ENCODE results near the gene KCNG2. TPM values are rescaled to one million over a fixed set of nuclear protein-coding genes. Genes with fewer than 3 reads are reported as not detected.

The KCNG2 gene
- total RNA-seq, 1 experiment from 2014 or later: not detected

DNA sequence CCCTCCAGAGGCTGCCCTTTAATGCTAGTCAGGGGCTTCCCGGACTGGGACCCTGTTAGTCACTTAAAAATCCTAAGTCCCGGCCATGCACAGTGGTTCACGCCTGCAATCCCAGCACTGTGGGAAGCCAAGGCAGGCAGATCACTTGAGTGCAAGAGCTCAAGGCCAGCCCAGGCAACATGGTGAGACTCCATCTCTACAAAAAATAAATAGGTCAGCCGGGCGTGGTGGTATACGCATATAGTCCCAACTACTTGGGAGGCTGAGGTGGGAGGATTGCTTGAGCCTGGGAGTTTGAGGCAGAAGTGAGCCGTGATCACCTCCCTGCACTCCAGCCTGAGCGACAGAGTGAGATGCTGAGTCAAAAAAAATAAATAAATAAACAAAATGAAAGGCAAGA lies 17.2 kb upstream of the KCNG2 start:
- no peak overlapping the region for H3K9ac ChIP-seq (ENCODE audit: low read length)
- DNase-seq (ENCODE audit: low read depth, low spot score): no peak
- no peak for ATAC-seq
- no peaks in the 10 kb centered on the region for H3K4me1 ChIP-seq (ENCODE audit: control insufficient read depth in 1 of 2, insufficient read depth in 2 of 2, low read length in 2 of 2)
- intact Hi-C loops (cut with micrococcal nuclease): no loop called here
- H3K36me3 ChIP-seq (ENCODE audit: control insufficient read depth in 1 of 2, insufficient read depth in 2 of 2, low read length in 2 of 2): no peaks in the 10 kb centered on the region
- no peak for TF ChIP-seq SP1 (IDR thresholded peaks at IDR 0.05; ENCODE audit: low read depth)
- ChIA-PET POLR2A (no interaction called here), RAD21 (ENCODE audit: low non-redundant PET in 1 of 2, low total read pairs in 2 of 2, uncharacterized antibody in 2 of 2, unreplicated experiment in 2 of 2) (no interaction called here), CTCF (no interaction called here)
- no peak overlapping the region for H3K4me3 ChIP-seq (replicated peaks in 1 of 2; ENCODE audit: low read depth in 1 of 2, low read length in 2 of 2)
- H3K4me2 ChIP-seq (ENCODE audit: low read length): no peak overlapping the region
- H3K27me3 ChIP-seq (ENCODE audit: insufficient read depth, low read length): no peaks in the 10 kb centered on the region
- no peaks in the 10 kb centered on the region for H3K79me2 ChIP-seq (ENCODE audit: insufficient read depth, low read length)
- H3K27ac ChIP-seq (ENCODE audit: low read depth, low read length): no peak overlapping the region
- no peaks in the 10 kb centered on the region for H3K9me2 ChIP-seq (ENCODE audit: insufficient read depth)
- H3K9me3 ChIP-seq (ENCODE audit: control insufficient read depth in 1 of 2, insufficient read depth in 1 of 2, low read depth in 1 of 2, low read length in 2 of 2): no peaks in the 10 kb centered on the region
- no peaks in the 10 kb centered on the region for H4K20me1 ChIP-seq (ENCODE audit: insufficient read depth)
- BruUV-seq (replicated peaks): no TSS peak
- no peak overlapping the region for H2AFZ ChIP-seq (ENCODE audit: low read depth, low read length, poor library complexity, severe bottlenecking)

DNA sequence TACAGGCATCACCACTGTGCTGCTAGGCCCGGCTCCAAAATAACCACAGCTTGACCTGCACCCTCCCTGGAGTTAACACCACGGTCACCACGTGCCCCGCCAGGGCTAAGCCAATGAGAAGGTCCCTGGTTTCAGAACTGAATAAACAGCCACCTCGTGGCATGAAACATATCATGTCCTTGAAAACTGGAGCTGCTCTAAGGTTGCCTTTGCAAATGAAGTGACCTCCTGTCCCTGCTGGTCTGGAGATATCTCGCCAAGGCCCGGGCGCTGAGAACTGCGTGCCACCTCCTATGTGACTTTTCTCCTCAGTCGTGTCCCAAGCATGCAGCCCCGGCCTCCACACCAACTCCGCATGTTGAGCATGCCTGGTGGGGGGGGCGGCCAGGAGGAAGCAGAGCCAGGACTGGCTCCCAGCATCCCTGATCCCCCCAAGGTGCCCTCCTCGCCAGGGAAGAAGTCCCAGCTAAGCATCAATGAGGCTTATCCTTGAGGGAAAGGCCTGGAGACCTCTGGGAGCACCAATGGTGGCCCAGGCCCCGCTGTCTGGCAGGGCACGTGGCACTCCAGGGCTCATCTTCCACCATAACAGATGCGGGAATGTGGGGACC lies 16.3 kb upstream of the KCNG2 start:
- Histone ChIP-seq H4K20me1 (ENCODE audit: insufficient read depth) (no peaks in the 10 kb centered on the region), H3K4me2 (ENCODE audit: low read length) (no peak overlapping the region), H3K4me3 (replicated peaks in 1 of 2; ENCODE audit: low read depth in 1 of 2, low read length in 2 of 2) (no peak overlapping the region), H3K79me2 (ENCODE audit: insufficient read depth, low read length) (no peaks in the 10 kb centered on the region), H3K9me3 (ENCODE audit: control insufficient read depth in 1 of 2, insufficient read depth in 1 of 2, low read depth in 1 of 2, low read length in 2 of 2) (no peaks in the 10 kb centered on the region), H3K9ac (ENCODE audit: low read length) (no peak overlapping the region), H3K36me3 (ENCODE audit: control insufficient read depth in 1 of 2, insufficient read depth in 2 of 2, low read length in 2 of 2) (no peaks in the 10 kb centered on the region), H3K27me3 (ENCODE audit: insufficient read depth, low read length) (no peaks in the 10 kb centered on the region), H3K9me2 (ENCODE audit: insufficient read depth) (no peaks in the 10 kb centered on the region), H3K4me1 (ENCODE audit: control insufficient read depth in 1 of 2, insufficient read depth in 2 of 2, low read length in 2 of 2) (no peaks in the 10 kb centered on the region), H2AFZ (ENCODE audit: low read depth, low read length, poor library complexity, severe bottlenecking) (no peak overlapping the region), H3K27ac (ENCODE audit: low read depth, low read length) (no peak overlapping the region)
- intact Hi-C loops (cut with micrococcal nuclease): no loop called here
- POLR2A ChIA-PET: no interaction called here
- TF ChIP-seq EZH2 (IDR thresholded peaks at IDR 0.05) (no peak), ELF1 (IDR thresholded peaks at IDR 0.05; ENCODE audit: borderline replicate concordance, low read depth) (no peak), SIN3A (IDR thresholded peaks at IDR 0.05; ENCODE audit: low read depth) (no peak), SRF (IDR thresholded peaks at IDR 0.05; ENCODE audit: low read depth) (no peak), ZNF274 (IDR thresholded peaks at IDR 0.05; ENCODE audit: low read depth, low read length) (no peak), EGR1 (IDR thresholded peaks at IDR 0.05; ENCODE audit: low read depth) (no peak), CBX3 (IDR thresholded peaks at IDR 0.05; ENCODE audit: low read depth) (no peak)
- TF ChIP-seq, protein P1, sequence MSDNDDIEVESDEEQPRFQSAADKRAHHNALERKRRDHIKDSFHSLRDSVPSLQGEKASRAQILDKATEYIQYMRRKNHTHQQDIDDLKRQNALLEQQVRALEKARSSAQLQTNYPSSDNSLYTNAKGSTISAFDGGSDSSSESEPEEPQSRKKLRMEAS (IDR thresholded peaks at IDR 0.05): no peak
- TF ChIP-seq, protein P2, sequence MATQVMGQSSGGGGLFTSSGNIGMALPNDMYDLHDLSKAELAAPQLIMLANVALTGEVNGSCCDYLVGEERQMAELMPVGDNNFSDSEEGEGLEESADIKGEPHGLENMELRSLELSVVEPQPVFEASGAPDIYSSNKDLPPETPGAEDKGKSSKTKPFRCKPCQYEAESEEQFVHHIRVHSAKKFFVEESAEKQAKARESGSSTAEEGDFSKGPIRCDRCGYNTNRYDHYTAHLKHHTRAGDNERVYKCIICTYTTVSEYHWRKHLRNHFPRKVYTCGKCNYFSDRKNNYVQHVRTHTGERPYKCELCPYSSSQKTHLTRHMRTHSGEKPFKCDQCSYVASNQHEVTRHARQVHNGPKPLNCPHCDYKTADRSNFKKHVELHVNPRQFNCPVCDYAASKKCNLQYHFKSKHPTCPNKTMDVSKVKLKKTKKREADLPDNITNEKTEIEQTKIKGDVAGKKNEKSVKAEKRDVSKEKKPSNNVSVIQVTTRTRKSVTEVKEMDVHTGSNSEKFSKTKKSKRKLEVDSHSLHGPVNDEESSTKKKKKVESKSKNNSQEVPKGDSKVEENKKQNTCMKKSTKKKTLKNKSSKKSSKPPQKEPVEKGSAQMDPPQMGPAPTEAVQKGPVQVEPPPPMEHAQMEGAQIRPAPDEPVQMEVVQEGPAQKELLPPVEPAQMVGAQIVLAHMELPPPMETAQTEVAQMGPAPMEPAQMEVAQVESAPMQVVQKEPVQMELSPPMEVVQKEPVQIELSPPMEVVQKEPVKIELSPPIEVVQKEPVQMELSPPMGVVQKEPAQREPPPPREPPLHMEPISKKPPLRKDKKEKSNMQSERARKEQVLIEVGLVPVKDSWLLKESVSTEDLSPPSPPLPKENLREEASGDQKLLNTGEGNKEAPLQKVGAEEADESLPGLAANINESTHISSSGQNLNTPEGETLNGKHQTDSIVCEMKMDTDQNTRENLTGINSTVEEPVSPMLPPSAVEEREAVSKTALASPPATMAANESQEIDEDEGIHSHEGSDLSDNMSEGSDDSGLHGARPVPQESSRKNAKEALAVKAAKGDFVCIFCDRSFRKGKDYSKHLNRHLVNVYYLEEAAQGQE (IDR thresholded peaks at IDR 0.05; ENCODE audit: low read depth): no peak
- TF ChIP-seq, protein P3, sequence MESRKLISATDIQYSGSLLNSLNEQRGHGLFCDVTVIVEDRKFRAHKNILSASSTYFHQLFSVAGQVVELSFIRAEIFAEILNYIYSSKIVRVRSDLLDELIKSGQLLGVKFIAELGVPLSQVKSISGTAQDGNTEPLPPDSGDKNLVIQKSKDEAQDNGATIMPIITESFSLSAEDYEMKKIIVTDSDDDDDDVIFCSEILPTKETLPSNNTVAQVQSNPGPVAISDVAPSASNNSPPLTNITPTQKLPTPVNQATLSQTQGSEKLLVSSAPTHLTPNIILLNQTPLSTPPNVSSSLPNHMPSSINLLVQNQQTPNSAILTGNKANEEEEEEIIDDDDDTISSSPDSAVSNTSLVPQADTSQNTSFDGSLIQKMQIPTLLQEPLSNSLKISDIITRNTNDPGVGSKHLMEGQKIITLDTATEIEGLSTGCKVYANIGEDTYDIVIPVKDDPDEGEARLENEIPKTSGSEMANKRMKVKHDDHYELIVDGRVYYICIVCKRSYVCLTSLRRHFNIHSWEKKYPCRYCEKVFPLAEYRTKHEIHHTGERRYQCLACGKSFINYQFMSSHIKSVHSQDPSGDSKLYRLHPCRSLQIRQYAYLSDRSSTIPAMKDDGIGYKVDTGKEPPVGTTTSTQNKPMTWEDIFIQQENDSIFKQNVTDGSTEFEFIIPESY (IDR thresholded peaks at IDR 0.05; ENCODE audit: extremely low read depth, insufficient replicate concordance, low read length): no peak
- ATAC-seq: no peak
- DNase-seq (ENCODE audit: low read depth, low spot score): no peak
- RAD21 ChIA-PET (ENCODE audit: low non-redundant PET in 1 of 2, low total read pairs in 2 of 2, uncharacterized antibody in 2 of 2, unreplicated experiment in 2 of 2): no interaction called here
- no TSS peak for BruUV-seq (replicated peaks)
- CTCF ChIA-PET: no interaction called here

Data from HCT116 (cell line).